GM15510 (cell line): ENCODE measurements around the gene ATG4B.

Source experiments
- POLR2A ChIP-seq: IDR thresholded peaks from 3 replicates; pipeline ENCODE4 v1.6.1; 2011; ENCODE audit warnings: borderline replicate concordance; ENCODE audit not compliant: insufficient read length; ENCODE audit errors: extremely low read depth

ATG4B gene

DNA sequence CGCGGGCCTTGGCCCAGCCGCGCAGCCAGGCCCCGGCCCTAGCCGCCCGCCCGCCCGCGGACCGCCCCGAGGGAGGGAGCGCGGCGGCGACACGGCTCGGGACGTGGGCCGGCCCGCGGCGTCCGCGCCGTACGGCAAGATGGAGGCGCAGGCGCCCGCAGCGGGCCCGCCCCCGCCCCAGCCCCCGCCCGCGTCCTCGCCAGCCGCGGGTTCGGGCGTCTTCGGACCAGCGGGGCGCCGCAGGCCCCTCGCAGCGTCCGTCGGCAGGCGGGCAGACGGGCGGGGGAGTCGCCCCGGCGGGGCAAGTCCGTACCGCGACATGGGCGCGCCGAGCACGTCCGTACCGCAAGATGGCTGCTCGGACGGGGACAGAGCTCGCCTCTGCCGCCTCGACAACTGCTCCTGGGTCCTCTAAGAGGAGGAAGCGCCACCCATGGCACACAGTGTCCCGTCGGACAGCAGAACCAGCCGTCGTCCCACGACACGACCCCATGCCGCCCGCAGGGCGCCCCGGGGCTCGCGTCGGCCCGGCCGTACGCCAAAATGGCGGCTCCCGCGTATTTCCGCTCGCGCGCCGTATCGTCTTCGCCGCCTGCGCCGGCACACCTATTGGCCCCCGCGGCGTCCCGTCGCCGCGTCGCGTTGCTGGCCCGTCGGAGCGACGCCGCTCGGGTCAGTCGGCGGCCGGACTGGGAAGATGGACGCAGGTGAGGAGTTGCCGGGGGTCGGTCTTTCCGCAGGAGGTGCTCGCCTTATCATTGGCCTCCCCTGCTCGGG, at the start of gene ATG4B, which contains the start of gene THAP4:
Gene ATG4B, plus strand, starts transcription at position 676 of the 777 bp plus-strand sequence. Its CDS starts 22 bp downstream, at position 698.
Gene THAP4, minus strand, starts transcription at position 141 of the 777 bp plus-strand sequence. CDS start 141 bp downstream, outside the sequence.
- TF ChIP-seq POLR2A = peak; percentile 88

DNA sequence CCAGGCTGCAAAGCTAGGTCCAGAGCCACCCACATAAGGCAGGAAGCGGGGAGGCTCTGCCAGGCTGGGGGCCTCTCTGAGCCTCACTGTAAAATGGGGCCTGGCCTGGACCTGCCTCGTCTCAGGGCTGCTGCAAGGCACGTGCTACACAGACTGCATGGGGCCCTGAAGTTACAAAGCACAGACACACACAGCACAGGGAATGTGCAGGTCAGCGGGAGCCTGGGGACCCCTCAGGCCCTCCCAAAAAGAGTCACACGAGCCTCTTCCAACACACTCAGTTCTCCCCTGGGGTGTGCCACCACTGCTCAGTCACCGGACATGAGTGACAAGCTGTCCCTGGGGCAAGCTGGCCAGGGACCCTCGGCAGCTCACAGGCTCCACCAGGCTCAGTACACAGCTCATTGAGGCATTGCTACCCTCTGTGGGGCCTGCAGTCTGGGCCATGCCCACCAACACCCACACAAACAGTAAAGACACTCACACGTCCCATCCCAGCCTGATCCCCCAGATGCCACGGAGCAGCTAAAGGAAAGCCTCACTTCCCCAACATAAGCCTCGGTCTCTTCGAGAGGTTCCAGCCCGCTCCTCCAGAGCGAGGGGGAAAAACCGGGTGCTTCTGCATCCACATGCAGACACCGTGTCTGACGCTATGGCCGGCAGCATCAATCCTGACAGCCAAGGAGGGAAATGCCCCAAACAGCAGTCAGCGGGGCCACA, 45.2 kb upstream of the ATG4B start:
- TF ChIP-seq POLR2A = no peak

DNA sequence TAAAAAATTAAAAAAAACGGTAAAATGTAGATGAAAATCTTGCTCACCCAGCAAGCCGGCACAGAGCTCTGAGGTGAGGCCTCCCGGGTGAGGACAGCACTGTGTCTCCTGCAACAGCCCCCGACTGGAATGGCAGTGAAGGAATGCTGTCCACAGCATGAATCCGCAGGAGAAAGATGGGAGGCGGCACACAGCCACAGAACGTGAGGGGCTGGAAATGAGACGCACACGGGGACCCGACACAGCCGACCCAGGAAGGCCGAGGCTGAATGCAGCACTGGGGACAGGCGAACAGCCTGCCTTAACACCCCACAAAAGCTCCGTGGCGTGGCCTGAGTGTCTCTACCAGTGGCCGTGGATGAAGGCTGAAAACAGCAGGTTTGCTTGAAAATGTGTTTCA, 44.2 kb upstream of the ATG4B start:
- no peak for TF ChIP-seq POLR2A

DNA sequence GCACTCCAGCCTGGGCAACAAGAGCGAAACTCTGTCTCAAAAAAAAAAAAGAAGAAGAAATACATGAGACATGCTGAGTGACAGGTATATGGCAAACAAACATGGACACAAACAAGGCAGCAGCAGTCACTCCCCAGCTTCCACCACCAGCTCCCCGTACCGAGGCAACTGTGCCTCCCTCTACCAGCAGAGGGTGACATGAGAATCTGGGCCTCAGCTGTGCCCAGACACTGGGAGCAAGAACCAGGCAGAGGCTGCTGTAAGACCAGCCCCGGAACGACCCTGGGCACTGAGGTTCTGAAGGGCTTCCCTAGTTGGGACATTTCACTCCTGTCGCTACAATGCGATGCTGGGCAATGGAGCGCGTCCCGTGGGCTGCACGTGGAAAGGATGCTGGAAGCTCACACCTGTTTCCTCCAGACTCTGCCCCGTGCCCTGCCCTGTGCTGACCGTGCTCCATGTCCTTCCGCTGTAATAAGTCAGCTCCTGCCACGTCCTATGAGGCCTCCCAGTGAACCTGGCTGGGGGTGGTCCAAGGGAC, 41.8 kb upstream of the ATG4B start:
- TF ChIP-seq POLR2A = no peak

DNA sequence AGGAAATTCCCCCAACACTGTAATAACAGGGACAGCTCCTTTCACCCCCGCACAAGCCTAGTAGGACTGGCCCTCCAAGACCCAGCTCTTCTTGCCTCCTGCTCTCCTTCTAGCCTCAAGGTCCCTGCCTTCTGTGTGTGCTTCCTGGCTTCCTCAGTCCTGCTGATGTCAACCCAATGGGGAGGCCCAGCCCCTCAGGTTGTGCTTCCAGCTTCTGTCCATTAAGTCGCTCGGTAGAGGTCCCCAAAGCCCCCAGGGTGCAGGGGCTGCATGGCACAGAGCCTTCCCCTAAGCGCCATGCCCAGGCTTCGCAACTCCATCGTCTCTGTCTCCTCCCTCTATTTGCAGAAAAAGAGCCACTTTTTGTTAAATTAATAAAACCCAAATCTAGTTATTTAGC, 39.9 kb upstream of the ATG4B start:
- no peak for TF ChIP-seq POLR2A

DNA sequence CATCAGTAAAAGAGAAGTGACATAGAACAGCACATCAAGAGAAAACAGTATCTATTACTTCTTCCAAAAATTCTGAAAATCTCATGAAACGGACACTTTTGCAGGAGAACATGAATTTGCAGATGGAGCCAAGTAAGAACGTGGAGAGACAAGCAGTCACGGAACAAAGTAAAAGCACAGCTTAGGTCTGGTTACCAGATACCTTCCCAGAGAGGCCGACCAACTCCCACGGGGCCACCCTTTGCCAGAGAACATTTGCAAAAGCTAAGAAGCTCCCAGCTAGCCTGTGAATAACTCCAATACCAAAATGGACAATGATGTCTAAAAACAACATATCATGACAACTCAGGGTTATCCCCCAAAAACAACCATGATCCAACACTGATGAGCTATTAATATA, 39.4 kb upstream of the ATG4B start:
- TF ChIP-seq POLR2A = no peak

DNA sequence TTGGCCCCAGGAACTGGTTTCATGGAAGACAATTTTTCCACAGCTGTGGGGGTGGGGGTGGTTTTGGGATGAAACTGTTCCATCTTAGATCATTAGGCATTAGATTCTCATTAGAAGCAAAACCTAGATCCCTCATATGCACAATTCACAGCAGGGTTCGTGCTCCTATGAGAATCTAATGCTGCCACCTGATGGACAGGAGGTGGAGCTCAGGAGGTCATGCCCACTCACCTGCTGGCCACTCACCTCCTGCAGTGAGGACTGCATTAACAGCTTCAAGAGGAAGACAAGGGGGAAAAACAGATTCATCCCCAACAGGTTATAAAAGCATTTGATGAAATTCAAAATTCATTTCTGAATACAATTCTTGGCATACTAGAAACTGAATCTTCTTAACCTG, 39.0 kb upstream of the ATG4B start:
- TF ChIP-seq POLR2A = no peak

DNA sequence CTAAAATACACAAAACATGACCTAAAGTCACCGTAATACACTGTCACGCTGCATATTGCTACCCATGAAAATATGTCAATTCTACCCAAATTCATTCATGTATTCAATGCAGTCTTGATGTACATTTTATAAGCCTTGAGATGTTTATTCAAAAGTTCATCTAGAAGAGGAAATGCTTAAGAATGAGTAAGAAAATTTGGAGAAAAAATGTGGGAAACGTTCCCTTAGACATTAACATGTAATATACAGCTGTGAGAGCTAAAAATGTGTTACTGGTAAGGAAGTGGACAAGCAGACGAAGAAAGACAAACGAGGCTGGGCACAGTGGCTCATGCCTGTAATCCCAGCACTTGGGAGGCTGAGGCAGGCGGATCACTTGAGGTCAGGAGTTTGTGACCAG, 37.9 kb upstream of the ATG4B start:
- TF ChIP-seq POLR2A = no peak

DNA sequence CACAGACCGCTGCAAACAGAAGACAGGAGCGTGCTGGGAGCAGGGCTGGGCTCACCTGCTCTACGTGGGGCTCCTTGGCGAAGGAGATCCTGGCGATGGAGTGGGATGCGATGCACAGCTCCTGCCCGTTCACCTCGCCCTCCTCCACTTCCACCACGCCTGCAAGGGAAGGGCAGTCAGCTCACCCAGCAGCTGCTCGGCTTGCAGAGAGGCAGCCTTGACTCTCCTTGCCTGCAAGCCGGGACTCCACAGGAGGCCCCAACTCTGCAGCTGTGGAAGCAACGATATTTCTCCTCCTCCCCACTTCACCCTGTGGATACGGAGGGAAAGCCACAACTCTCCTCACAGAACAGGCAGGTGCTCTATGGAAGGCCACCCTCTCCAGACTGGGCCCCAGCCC, 35.7 kb upstream of the ATG4B start:
- no peak for TF ChIP-seq POLR2A

DNA sequence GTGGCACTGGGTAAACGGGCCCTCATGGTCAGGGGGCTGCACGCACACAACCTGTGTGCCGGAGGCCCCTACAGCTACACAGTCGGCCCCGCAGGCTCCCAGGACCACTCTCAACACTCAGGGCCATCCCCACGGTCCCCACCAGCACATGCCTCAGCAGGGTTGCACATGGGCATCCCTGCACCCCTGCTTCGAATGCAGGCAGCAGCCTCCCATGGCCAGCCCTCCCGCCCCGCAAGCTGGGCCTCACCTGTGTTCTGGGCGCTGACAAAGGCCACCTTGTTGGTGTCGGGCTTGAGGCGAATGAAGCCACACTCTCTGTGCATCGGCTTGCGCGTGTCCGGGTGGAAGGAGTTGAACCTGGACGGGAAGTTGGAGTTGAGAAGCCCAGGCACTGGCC, 34.8 kb upstream of the ATG4B start:
- TF ChIP-seq POLR2A = no peak

DNA sequence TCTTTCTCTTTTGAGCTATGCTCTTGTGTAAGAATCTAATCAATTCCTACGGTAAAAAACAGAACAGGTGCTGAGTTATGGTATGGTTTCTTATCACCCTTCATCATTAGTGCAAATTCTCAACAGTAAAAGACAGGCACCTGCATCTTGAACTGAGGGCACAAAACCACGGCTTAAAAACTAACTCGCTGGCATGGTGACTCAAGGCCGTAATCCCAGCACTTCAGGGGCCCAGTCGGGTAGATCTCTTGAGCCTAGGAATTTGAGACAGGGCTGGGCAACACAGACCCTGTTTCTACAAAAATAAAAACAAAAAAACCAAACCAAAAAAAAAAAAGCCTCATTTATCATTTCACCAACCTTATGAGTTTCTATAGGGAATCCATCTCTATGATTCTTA, 33.8 kb upstream of the ATG4B start:
- no peak for TF ChIP-seq POLR2A

DNA sequence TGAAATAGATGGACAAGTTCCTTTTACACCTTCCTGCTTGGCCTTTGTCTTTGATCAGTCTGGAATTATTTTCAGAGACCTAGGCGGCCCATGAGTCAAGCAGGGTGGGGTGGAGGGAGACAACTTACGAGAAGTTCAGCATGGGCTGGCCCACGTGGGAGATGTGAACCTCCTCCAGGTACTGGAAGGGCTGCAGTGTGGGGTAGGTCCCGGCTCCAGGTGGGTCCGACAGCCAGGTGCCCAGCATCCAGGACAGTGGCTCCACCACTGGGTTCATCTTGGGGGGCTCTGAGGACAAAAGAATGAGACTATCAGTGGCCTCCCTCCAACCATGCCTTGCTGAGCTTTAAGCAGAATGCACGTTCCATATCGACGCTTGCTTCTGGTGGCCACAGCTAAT, 31.3 kb upstream of the ATG4B start:
- no peak for TF ChIP-seq POLR2A

DNA sequence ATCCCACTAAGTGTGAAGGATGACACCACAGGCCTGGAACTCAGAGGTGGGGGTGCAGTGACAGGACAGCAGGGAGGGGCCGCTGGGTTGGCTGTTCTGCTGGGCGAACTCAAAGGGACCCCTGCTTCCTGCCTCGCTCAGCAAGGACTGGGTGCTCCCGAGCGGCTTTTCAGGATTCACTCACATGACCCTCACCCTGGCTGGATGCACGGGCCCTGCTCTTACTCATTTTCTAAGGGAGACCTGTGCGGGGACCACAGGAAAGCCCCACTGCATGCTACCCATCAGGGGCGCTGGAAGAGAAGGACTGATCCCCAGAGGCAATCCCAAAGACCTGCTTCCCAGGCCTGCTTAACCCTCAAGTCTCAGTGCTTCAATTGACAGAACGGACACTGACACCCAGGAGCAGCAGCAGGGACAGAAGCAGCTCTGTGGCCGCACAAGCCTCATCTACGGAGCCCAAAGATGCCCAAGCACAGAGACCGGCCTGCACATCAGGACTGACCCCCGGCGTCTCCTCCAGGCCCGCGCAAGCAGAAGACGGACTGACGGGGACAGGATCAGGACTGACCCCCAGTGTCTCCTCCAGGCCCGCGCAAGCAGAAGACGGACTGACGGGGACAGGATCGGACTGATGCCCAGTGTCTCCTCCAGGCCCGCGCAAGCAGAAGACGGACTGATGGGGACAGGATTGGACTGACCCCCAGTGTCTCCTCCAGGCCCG, 30.2 kb upstream of the ATG4B start:
- TF ChIP-seq POLR2A = no peak

DNA sequence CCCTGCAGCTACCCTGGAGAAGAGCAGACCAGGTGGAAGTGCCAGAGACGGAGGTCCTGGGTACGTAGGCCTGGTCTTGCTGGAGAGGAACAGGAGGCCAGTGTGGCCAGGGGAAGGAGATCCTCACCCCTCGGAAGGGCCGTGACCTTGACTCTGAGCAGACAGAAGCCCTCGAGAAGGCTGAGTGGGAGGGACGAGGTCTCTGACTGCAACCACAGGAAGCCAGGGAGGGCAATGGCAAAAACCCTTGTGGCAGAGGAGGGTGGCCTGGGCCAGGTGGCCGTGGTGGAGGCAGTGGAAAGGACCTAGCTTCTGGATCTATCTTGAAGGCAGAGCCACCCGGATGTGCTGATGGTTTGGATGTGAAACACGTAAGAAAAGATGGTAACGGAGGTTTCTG, 28.6 kb upstream of the ATG4B start:
- no peak for TF ChIP-seq POLR2A
